ENCODE data around the gene FAM174C.

FAM174C gene

DNA sequence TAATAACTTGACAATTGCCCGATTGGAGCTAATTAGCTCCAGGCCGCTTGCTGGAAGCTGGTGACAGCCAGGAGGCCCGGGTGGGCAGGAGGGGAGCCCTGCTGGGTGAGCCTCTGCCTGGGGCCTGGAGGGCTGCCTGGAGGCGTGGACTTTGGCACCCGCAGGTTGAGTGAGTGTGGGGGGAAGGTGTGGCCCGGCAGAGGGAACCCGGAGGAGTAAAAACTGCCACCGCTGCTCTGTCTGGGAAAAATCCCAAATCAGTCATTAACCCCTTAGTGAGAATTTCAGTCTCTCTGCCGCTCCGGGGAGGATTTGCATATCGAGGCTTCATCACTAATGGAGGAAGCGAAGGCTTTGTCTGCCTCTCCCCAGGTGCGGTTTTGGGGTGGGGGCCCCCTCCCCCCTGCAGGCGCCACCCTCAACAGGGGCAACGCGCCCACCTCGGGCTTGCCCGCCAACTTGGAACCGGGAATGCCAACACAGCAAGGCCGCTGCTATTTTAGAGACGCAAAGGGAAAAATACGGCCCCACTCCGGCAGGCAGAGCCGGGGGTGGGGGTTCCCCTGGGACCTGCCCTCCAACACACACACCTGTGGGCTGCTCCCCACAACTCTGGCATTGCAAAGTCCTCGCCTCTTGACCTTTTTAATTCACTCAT lies 16.6 kb downstream of the FAM174C start:
- Mint-ChIP-seq H3K27ac (no peak overlapping the region), H3K27me3 (ENCODE audit: low read depth) (no peaks in the 10 kb centered on the region), H3K36me3 (ENCODE audit: low read depth) (no peaks in the 10 kb centered on the region), H3K4me3 (no peak overlapping the region), H3K4me1 (no peaks in the 10 kb centered on the region), H3K9me3 (no peaks in the 10 kb centered on the region)
- TF ChIP-seq, protein P1, sequence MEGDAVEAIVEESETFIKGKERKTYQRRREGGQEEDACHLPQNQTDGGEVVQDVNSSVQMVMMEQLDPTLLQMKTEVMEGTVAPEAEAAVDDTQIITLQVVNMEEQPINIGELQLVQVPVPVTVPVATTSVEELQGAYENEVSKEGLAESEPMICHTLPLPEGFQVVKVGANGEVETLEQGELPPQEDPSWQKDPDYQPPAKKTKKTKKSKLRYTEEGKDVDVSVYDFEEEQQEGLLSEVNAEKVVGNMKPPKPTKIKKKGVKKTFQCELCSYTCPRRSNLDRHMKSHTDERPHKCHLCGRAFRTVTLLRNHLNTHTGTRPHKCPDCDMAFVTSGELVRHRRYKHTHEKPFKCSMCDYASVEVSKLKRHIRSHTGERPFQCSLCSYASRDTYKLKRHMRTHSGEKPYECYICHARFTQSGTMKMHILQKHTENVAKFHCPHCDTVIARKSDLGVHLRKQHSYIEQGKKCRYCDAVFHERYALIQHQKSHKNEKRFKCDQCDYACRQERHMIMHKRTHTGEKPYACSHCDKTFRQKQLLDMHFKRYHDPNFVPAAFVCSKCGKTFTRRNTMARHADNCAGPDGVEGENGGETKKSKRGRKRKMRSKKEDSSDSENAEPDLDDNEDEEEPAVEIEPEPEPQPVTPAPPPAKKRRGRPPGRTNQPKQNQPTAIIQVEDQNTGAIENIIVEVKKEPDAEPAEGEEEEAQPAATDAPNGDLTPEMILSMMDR (IDR thresholded peaks at IDR 0.05; ENCODE audit: unreplicated experiment in 3 of 3), result no peak

DNA sequence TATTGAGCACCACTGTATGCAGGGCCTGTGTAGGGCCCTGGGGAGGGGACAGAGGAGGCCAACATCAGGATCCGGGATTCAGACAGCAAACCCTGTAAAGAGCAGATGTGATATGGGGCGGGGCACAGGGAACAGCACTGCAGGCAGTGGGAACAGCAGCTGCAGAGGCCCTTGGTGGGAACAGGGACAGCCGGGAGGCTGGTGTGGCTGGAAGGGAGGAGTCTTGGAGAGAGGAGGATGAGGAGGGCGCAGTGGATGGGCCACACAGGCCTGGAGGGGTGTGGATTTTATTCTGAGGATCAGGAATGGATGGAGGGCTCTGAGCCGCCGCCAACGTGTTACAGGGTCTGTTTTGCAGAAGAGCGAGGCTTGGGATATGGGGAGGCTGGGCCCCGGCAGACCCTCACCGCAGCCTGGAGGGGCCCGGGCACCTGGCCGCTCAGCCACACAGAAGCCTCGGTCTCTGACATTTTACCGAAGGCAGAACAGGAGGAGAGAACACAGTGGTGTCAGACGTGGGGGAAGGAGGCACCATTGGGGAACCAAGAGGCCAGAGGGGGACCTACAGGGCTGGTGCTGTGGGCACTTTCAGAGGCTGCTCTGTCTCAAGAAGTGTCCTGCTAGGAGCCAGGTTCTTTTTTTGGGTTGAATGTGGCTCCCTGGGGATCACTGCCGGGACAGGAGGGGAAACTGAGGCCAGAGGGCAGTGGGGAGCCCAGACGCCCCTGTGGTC lies 17.3 kb downstream of the FAM174C start:
- TF ChIP-seq, protein P1 (IDR thresholded peaks at IDR 0.05; ENCODE audit: unreplicated experiment in 3 of 3), result no peak
- H3K27ac Mint-ChIP-seq, result no peak overlapping the region
- peaks cover 1% of the 10 kb centered on the region for H3K27me3 Mint-ChIP-seq (ENCODE audit: low read depth)
- H3K4me3 Mint-ChIP-seq, result no peak overlapping the region
- no peaks in the 10 kb centered on the region for H3K9me3 Mint-ChIP-seq
- H3K36me3 Mint-ChIP-seq (ENCODE audit: low read depth), result no peaks in the 10 kb centered on the region
- H3K4me1 Mint-ChIP-seq, result no peaks in the 10 kb centered on the region

DNA sequence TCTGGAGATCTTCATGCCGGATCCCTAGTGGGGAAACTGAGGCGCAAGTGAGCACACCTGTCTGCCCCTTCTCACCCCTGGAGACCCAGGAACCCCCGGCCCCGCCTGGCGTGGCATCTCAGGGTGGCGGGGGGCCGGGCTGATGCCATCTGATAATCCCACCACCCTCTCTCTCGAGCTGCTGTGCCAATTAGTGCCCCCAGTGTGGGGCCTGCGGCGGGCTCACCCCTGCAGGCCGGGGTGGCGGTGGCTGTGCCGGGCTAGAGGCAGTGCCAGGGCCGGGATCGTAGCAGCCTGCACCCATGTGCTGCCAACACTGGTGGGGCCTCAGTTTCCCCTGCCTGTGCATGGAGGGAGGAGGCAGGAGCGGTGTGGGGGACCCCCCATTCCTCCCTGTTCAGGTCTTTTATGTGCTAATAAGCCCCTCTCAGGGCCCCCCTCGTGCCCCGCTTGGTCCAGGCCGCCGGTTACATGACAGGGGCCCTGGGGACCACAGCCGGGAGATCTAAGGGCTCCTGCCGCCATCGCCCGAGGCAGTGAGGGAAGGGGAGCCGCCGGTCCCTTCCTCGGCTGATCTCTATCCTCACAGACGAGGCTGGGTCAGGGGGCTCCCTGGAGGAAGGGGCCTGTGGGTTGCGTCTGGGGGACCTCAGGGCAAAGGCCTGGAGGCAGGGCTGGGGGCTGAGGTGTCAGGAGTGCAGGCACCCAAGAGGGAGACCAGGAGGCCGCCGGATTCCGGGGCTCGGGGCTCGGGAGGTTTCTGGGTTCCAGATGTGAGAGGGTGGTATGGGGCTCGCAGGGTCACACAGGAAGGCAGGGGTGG lies 18.7 kb downstream of the FAM174C start:
- no peaks in the 10 kb centered on the region for H3K4me1 Mint-ChIP-seq

DNA sequence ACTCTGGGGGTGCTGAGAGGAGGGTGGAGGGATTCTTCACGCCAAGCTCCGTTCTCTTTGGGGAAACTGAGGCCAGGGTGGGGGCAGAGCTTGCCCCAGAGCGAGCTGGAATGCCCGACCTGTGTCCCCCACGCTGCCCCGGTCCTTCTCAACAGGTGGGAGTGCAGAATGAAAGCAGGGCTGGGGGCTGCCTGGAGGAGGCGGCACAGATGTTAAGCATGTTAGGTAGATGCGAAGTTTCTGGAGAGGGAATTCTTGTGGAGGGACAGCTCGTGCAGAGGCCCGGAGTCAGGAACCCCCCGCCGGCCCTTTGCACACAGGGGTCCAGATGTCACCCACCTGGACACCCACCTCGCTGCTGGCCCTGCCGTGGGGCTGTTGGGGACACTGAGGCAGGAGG lies 19.4 kb downstream of the FAM174C start:
- TF ChIP-seq, protein P1 (IDR thresholded peaks at IDR 0.05; ENCODE audit: unreplicated experiment in 3 of 3), result no peak
- Mint-ChIP-seq H3K36me3 (ENCODE audit: low read depth) (no peaks in the 10 kb centered on the region), H3K4me3 (no peak overlapping the region), H3K9me3 (no peaks in the 10 kb centered on the region), H3K27ac (no peak overlapping the region), H3K27me3 (ENCODE audit: low read depth) (peaks cover 3% of the 10 kb centered on the region), H3K4me1 (no peaks in the 10 kb centered on the region)

More for the DNA sequence above, 18.7 kb downstream of the FAM174C start:
- TF ChIP-seq, protein P1 (IDR thresholded peaks at IDR 0.05; ENCODE audit: unreplicated experiment in 3 of 3), result no peak
- H3K27me3 Mint-ChIP-seq (ENCODE audit: low read depth), result peaks cover 3% of the 10 kb centered on the region
- no peaks in the 10 kb centered on the region for H3K9me3 Mint-ChIP-seq
- H3K27ac Mint-ChIP-seq, result no peak overlapping the region
- H3K4me3 Mint-ChIP-seq, result no peak overlapping the region
- H3K36me3 Mint-ChIP-seq (ENCODE audit: low read depth), result no peaks in the 10 kb centered on the region

DNA sequence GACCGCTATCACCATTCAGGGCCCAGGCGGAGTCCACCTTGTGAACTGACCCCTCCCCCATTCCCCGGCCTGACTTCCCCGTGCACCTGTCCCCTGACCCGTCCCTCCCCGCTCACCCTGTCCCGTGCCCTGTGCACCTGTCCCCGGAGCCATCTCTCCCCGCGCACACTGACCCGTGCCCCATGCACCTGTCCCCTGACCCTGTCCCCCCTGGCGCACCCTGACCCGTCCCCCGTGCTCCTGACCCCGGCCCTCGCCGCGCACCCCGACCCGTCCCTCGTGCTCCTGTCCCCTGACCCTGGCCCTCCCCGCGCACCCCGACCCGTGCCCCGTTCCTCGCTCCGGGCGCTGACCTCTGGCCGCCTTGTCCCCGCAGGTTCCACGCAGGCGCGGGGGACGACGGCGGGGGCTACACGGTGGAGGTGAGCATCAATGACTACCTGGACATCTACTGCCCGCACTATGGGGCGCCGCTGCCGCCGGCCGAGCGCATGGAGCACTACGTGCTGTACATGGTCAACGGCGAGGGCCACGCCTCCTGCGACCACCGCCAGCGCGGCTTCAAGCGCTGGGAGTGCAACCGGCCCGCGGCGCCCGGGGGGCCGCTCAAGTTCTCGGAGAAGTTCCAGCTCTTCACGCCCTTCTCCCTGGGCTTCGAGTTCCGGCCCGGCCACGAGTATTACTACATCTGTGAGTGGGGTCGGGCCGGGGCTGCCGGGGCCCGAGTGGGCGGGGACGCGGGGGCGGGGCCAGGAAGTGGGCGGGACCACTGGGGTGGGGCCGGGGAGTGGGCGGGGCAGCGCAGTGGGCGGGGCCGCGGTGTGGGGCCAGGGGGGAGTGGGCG lies 20.1 kb downstream of the FAM174C start:
- no peak overlapping the region for H3K4me3 Mint-ChIP-seq
- H3K9me3 Mint-ChIP-seq, result no peaks in the 10 kb centered on the region
- no peaks in the 10 kb centered on the region for H3K4me1 Mint-ChIP-seq
- TF ChIP-seq, protein P1 (IDR thresholded peaks at IDR 0.05; ENCODE audit: unreplicated experiment in 3 of 3), result no peak
- no peaks in the 10 kb centered on the region for H3K36me3 Mint-ChIP-seq (ENCODE audit: low read depth)
- no peak overlapping the region for H3K27ac Mint-ChIP-seq
- peaks cover 3% of the 10 kb centered on the region for H3K27me3 Mint-ChIP-seq (ENCODE audit: low read depth)
